Endodermal cell (in vitro differentiated cells): ENCODE measurements around the gene PITPNC1. TPM values are rescaled to one million over a fixed set of nuclear protein-coding genes. Genes with fewer than 3 reads are reported as not detected.

Experiments used
- DNase-seq: peaks from one replicate; pipeline ENCODE4 v3.0.0-alpha.2; 2017
- H3K27ac ChIP-seq: 2 replicates; pipeline ENCODE4 v1.5.1; 2013; ENCODE audit warnings: mild to moderate bottlenecking, low read depth, low read length, moderate library complexity
- H3K27me3 ChIP-seq: 2 replicates; pipeline ENCODE4 v1.6.1; 2013; ENCODE audit warnings: mild to moderate bottlenecking, low read length, moderate library complexity; ENCODE audit not compliant: insufficient read depth, control insufficient read depth, poor library complexity, severe bottlenecking
- H3K36me3 ChIP-seq: 2 replicates; pipeline ENCODE4 v1.7.0; 2013; ENCODE audit warnings: mild to moderate bottlenecking, low read length, moderate library complexity; ENCODE audit not compliant: control insufficient read depth, insufficient read depth
- H3K4me1 ChIP-seq: one replicate; pipeline ENCODE4 v1.7.0; 2013; ENCODE audit warnings: low read length; ENCODE audit not compliant: control insufficient read depth, insufficient read depth
- H3K4me3 ChIP-seq: 2 replicates; pipeline ENCODE4 v1.5.1; 2013; ENCODE audit warnings: mild to moderate bottlenecking, low read length, moderate library complexity
- H3K9ac ChIP-seq: 2 replicates; pipeline ENCODE4 v1.6.1; 2013; ENCODE audit warnings: mild to moderate bottlenecking, low read length, moderate library complexity; ENCODE audit not compliant: poor library complexity, severe bottlenecking; ENCODE audit errors: extremely low read depth
- H3K9me3 ChIP-seq: 2 replicates; pipeline ENCODE4 v1.6.1; 2013; ENCODE audit warnings: mild to moderate bottlenecking, low read length, moderate library complexity; ENCODE audit not compliant: control insufficient read depth
- H3K27ac Mint-ChIP-seq: 2 replicates; pipeline ENCODE4 v1.8.0; 2020; ENCODE audit warnings: mixed read lengths
- H3K27me3 Mint-ChIP-seq: 2 replicates; pipeline ENCODE4 v1.8.0; 2021; ENCODE audit warnings: mild to moderate bottlenecking, mixed read lengths; ENCODE audit not compliant: insufficient read depth
- H3K36me3 Mint-ChIP-seq: 2 replicates; pipeline ENCODE4 v1.8.0; 2020; ENCODE audit warnings: low read depth, mixed read lengths
- H3K4me1 Mint-ChIP-seq: 2 replicates; pipeline ENCODE4 v1.8.0; 2020; ENCODE audit warnings: mixed read lengths
- H3K4me3 Mint-ChIP-seq: 2 replicates; pipeline ENCODE4 v1.8.0; 2020; ENCODE audit warnings: mild to moderate bottlenecking, moderate library complexity, mixed read lengths
- H3K9me3 Mint-ChIP-seq: 2 replicates; pipeline ENCODE4 v1.8.0; 2020; ENCODE audit warnings: mild to moderate bottlenecking, mixed read lengths
- WGBS, 2 experiments: methylation state at CpG; one replicate each; pipeline versions ENCODE4 v1.1.5 to v1.1.7; 2013; ENCODE audit warnings: missing lambda C conversion rate in 2 of 2, mixed read lengths in 1 of 2; ENCODE audit not compliant: insufficient coverage in 1 of 2, insufficient read length in 1 of 2; 5-methylcytosine and 5-hydroxymethylcytosine counted together
- total RNA-seq, 2 donors: library from RNA; stranded (reverse); fragmentation: NEBNext Ultra II Directional in 1 of 2; extraction: Animal tissue kit (Norgen Biotek cat#: 25700) in 1 of 2; gene quantifications; 2 replicates in 1 of 2; 3 replicates in 1 of 2; pipeline ENCODE4 v1.2.1, GENCODE V29; 2021
- TF ChIP-seq, protein P1 (sequence below): fragments of 200-600 bp; sonication (generic); conservative IDR thresholded peaks from 2 replicates; pipeline ENCODE4 v1.5.0; 2021; ENCODE audit warnings: antibody characterized with exemption, mild to moderate bottlenecking

PITPNC1 gene
- total RNA-seq, 2 donors from 2014 or later = 28.9 to 36.4 TPM

DNA sequence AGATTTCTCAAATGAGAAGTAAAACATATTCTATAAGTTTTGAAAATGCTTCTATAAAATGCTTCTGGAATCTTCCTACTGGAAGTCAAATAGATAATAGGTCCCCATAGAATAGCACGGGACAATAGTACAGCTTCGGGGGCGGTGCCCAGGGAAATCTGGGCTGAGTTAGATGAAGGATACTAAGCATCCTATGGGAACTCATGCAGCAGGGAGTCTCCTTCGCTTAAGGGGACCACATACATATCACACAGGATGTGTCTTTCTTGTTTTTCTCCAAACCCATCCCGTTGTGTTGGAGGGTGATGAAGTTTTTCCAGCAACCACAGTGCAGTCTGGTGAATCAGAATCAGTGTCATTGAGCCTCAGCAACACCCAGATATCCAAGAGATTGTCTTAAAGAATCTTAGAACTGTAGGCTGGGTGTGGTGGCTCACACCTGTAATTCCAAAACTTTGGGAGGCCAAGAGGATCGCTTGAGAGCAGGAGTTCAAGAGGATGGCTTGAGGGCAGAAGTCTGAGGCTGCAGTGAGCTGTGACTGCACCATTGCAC lies 84.2 kb downstream of the PITPNC1 start:
- H3K4me1 ChIP-seq = no peaks in the 10 kb centered on the region
- H3K9ac ChIP-seq = no peak overlapping the region
- no peaks in the 10 kb centered on the region for H3K27me3 Mint-ChIP-seq
- TF ChIP-seq, protein P1, sequence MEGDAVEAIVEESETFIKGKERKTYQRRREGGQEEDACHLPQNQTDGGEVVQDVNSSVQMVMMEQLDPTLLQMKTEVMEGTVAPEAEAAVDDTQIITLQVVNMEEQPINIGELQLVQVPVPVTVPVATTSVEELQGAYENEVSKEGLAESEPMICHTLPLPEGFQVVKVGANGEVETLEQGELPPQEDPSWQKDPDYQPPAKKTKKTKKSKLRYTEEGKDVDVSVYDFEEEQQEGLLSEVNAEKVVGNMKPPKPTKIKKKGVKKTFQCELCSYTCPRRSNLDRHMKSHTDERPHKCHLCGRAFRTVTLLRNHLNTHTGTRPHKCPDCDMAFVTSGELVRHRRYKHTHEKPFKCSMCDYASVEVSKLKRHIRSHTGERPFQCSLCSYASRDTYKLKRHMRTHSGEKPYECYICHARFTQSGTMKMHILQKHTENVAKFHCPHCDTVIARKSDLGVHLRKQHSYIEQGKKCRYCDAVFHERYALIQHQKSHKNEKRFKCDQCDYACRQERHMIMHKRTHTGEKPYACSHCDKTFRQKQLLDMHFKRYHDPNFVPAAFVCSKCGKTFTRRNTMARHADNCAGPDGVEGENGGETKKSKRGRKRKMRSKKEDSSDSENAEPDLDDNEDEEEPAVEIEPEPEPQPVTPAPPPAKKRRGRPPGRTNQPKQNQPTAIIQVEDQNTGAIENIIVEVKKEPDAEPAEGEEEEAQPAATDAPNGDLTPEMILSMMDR = no peak
- 94 to 96% methylated on average over 4 to 6 of the region's 6 CpGs for WGBS, 2 experiments
- H3K27me3 ChIP-seq = no peaks in the 10 kb centered on the region
- peaks cover 11% of the 10 kb centered on the region for H3K36me3 Mint-ChIP-seq
- H3K27ac ChIP-seq = no peak overlapping the region
- peaks cover 14% of the 10 kb centered on the region for H3K9me3 ChIP-seq
- DNase-seq = peak; percentile 22
- no peak overlapping the region for H3K4me3 ChIP-seq
- peaks cover 2% of the 10 kb centered on the region for H3K4me1 Mint-ChIP-seq
- peaks cover 19% of the 10 kb centered on the region for H3K9me3 Mint-ChIP-seq
- no peak overlapping the region for H3K4me3 Mint-ChIP-seq
- no peaks in the 10 kb centered on the region for H3K36me3 ChIP-seq
- no peak overlapping the region for H3K27ac Mint-ChIP-seq

DNA sequence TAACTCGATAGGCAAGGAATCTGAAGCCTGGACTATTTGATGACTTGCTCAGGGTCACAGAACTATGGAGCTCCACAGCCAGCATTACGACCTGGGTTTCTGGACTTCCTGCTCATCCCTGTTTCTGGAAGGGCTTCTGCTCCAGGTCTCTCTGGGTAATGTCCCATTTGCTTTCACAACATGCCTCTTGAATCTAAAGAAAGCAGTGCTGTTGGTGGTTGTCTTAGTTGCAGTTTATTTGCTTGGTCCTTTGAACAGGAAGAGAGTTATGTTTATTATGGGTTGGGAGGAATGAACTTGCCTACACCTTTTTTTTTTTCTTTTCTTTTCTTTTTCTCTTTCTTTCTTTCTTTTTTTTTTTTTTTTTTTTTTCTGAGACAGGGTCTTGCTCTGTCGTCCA lies 84.8 kb downstream of the PITPNC1 start:
- no peaks in the 10 kb centered on the region for H3K36me3 ChIP-seq
- H3K9me3 Mint-ChIP-seq = peaks cover 15% of the 10 kb centered on the region

DNA sequence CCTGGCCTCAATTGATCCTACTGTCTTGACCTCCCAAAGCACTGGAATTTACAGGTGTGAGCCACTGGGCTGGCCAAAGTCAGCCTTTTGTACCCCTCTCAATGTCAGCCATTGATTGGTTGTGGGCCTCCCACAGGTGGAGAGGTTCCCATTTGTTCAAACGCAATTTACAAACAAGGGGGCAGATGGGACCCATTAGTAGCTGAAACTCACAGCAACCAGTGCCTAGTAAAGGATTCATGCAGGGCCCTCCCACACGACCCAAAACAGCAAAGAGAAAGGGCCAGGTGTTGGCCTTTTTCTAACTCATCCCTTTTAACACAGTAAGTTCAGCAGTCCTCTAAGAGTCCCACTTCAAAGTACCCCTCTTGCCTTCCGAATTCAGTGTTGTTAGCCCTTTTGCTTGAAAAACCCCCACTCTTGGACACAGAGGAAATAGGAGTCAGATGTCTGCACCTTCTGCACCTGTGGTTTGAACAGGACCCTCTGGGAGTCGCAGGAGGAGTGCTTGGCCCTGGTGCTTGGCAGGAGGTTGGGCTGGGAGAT lies 89.2 kb downstream of the PITPNC1 start:
- Histone ChIP-seq H3K9me3 (peaks cover 2% of the 10 kb centered on the region), H3K27ac (no peak overlapping the region), H3K27me3 (no peaks in the 10 kb centered on the region), H3K4me1 (no peaks in the 10 kb centered on the region), H3K4me3 (no peak overlapping the region), H3K36me3 (no peaks in the 10 kb centered on the region), H3K9ac (no peak overlapping the region)
- TF ChIP-seq, protein P1 = no peak
- DNase-seq = peak; percentile 50
- Mint-ChIP-seq H3K4me1 (peaks cover 12% of the 10 kb centered on the region), H3K9me3 (peaks cover 5% of the 10 kb centered on the region), H3K27ac (no peak overlapping the region), H3K27me3 (no peaks in the 10 kb centered on the region), H3K4me3 (no peak overlapping the region), H3K36me3 (peaks cover 5% of the 10 kb centered on the region)
- WGBS, 2 experiments = 77 to 87% methylated on average over 2 to 4 of the region's 4 CpGs

More for the DNA sequence above, 84.8 kb downstream of the PITPNC1 start:
- Histone ChIP-seq H3K27me3 (no peaks in the 10 kb centered on the region), H3K4me1 (no peaks in the 10 kb centered on the region), H3K4me3 (no peak overlapping the region), H3K9ac (no peak overlapping the region), H3K9me3 (peaks cover 11% of the 10 kb centered on the region), H3K27ac (no peak overlapping the region)
- Mint-ChIP-seq H3K27ac (no peak overlapping the region), H3K4me1 (peaks cover 7% of the 10 kb centered on the region), H3K4me3 (no peak overlapping the region), H3K36me3 (peaks cover 11% of the 10 kb centered on the region), H3K27me3 (no peaks in the 10 kb centered on the region)
- 95 to 100% methylated on average over 2 to 3 of the region's 3 CpGs for WGBS, 2 experiments
- DNase-seq = no peak
- TF ChIP-seq, protein P1 = no peak
